ENCODE data around the gene METTL25B.

METTL25B gene

GRCh38 chr1:156772728-156773497, 44.6 kb downstream of the METTL25B start:
- DNase-seq, result no peak

GRCh38 chr1:156773607-156774006, 45.3 kb downstream of the METTL25B start:
- no peak for DNase-seq

GRCh38 chr1:156775799-156776198, 47.5 kb downstream of the METTL25B start:
- DNase-seq, result no peak

GRCh38 chr1:156776942-156777341, 48.7 kb downstream of the METTL25B start:
- DNase-seq, result no peak

GRCh38 chr1:156777573-156777972, 49.3 kb downstream of the METTL25B start:
- DNase-seq, result no peak

- no peak for DNase-seq
Measured at GRCh38 chr1:156781585-156782186, 53.4 kb downstream of the METTL25B start.

- no peak for DNase-seq
Measured at GRCh38 chr1:156785458-156785857, 57.2 kb downstream of the METTL25B start.

Measured in CD4-positive, alpha-beta T cell treated with Interleukin-4 for 1 hour (primary cell).